ENCODE results near the gene DUSP18. TPM values are rescaled to one million over a fixed set of nuclear protein-coding genes. Genes with fewer than 3 reads are reported as not detected.
"Not testable (repeated sequence)": the region's sequence is repeated elsewhere in the genome, so short reads cannot be mapped to it uniquely, and the experiment has no call there.

DUSP18 gene
- total and polyA plus RNA-seq, 2 of the 13 experiments (the other 11 are each of a cell fraction or from before 2014, with no cell fraction given), result 1.4 to 2.3 TPM

DNA sequence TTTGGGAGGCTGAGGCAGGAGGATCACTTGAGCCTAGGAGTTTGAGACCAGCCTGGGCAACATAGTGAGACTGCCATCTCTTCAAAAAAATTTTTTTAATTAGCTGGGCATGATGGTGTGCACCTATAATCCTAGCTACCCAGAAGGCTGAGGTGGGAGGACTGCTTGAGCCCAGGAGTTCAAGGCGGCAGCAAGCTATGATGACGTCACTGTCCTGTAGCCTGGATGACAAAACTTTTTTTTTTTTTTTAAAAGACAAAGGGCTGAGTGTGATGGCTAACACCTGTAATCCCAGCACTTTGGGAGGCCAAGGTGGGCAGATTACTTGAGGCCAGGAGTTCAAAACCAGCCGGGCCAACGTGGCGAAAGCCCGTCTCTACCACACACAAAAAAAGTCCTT lies 47.8 kb downstream of the DUSP18 start:
- 61% methylated on average over 6 of the region's 6 CpGs for WGBS (ENCODE audit: low lambda C conversion rate)
- BruUV-seq (replicated peaks); in situ Hi-C loops (cut with HindIII; ENCODE audit: extremely low pct_ligation_motif_present, low pct_unique_long_range_greater_than_20kb): not testable (repeated sequence)

DNA sequence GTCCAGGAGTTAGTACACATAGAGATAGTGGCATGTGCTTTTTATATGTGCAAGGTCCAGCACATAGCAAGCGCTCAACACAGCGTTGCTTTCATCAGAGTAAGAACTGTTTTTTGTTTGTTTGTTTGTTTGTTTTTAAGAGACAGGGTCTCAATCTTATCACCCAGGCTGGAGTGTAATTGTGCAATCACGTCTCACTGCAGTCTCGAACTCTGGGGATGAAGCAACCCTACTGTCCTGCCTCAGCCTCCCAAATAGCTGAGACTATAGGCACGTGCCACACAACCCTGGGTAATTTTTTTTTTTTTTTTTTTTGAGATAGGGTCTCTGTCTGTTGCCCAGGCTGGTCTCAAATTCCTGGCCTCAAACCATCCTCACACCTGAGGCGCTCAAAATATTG lies 49.9 kb downstream of the DUSP18 start:
- CTCF ChIA-PET (ENCODE audit: low intra/inter-chr PET ratio, low total read pairs), result no interaction called here
- no TSS peak for BruUV-seq (replicated peaks)
- Histone ChIP-seq H3K9me3 (ENCODE audit: low read length) (no peaks in the 10 kb centered on the region), H3K4me3 (replicated peaks in 1 of 3; ENCODE audit: insufficient read depth in 1 of 3, low read depth in 2 of 3, low read length in 3 of 3) (no peak overlapping the region), H3K36me3 (replicated peaks in 1 of 2; ENCODE audit: control insufficient read depth in 1 of 2, insufficient read depth in 2 of 2, low read length in 2 of 2) (no peaks in the 10 kb centered on the region), H4K20me1 (ENCODE audit: insufficient read depth, low read length) (no peaks in the 10 kb centered on the region), H3K27me3 (ENCODE audit: control insufficient read depth in 1 of 2, insufficient read depth in 2 of 2, low read length in 2 of 2) (peaks cover 0 to 4% of the 10 kb centered on the region in 2 experiments; a peak in 2 of 5 replicates), H2AFZ (ENCODE audit: low read length) (no peak overlapping the region), H3K79me2 (ENCODE audit: insufficient read depth, low read length) (no peaks in the 10 kb centered on the region), H3K27ac (ENCODE audit: extremely low read length, insufficient read depth, low read length) (no peak overlapping the region), H3K4me1 (ENCODE audit: insufficient read depth, low read length) (peaks cover 17% of the 10 kb centered on the region), H3K4me2 (ENCODE audit: low read depth, low read length) (no peak overlapping the region), H3K9ac (ENCODE audit: insufficient read depth, low read depth, low read length) (no peak overlapping the region)
- WGBS (ENCODE audit: low lambda C conversion rate), result 20% methylated on average over 6 of the region's 6 CpGs
- ATAC-seq (peak; percentile 53), DNase-seq (ENCODE audit: low spot score) (no peak), FAIRE-seq (no peak)
- intact Hi-C loops (cut with micrococcal nuclease; ENCODE audit: unreplicated experiment), result no loop called here
- POLR2A ChIA-PET, result no interaction called here
- in situ Hi-C loops (cut with HindIII; ENCODE audit: extremely low pct_ligation_motif_present, low pct_unique_long_range_greater_than_20kb), result no loop called here
- peak; percentile 67; the same call in 1 of the 2 replicates for TF ChIP-seq CEBPB (IDR thresholded peaks at IDR 0.05; ENCODE audit: borderline replicate concordance, low read depth, low read length)
- TF ChIP-seq, protein P1, sequence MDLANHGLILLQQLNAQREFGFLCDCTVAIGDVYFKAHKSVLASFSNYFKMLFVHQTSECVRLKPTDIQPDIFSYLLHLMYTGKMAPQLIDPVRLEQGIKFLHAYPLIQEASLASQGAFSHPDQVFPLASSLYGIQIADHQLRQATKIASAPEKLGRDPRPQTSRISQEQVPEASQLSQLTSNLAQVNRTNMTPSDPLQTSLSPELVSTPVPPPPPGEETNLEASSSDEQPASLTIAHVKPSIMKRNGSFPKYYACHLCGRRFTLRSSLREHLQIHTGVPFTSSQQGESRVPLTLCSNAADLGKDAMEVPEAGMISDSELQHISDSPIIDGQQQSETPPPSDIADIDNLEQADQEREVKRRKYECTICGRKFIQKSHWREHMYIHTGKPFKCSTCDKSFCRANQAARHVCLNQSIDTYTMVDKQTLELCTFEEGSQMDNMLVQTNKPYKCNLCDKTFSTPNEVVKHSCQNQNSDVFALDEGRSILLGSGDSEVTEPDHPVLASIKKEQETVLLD (CRISPR knock-in tag; IDR thresholded peaks at IDR 0.05; ENCODE audit: low read depth), result no peak
- TF ChIP-seq CEBPG (CRISPR knock-in tag; IDR thresholded peaks at IDR 0.05), result peak; percentile 33; the same call in 1 of the 2 replicates
- TF ChIP-seq, protein P2, sequence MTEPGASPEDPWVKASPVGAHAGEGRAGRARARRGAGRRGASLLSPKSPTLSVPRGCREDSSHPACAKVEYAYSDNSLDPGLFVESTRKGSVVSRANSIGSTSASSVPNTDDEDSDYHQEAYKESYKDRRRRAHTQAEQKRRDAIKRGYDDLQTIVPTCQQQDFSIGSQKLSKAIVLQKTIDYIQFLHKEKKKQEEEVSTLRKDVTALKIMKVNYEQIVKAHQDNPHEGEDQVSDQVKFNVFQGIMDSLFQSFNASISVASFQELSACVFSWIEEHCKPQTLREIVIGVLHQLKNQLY (CRISPR knock-in tag; IDR thresholded peaks at IDR 0.05), result no peak

More for the DNA sequence above, 47.8 kb downstream of the DUSP18 start:
- ATAC-seq; H3K79me2 ChIP-seq (ENCODE audit: insufficient read depth, low read length); H3K4me2 ChIP-seq (ENCODE audit: low read depth, low read length); H3K4me3 ChIP-seq (replicated peaks in 1 of 3; ENCODE audit: insufficient read depth in 1 of 3, low read depth in 2 of 3, low read length in 3 of 3); H3K27ac ChIP-seq (ENCODE audit: extremely low read length, insufficient read depth, low read length); H3K9ac ChIP-seq (ENCODE audit: insufficient read depth, low read depth, low read length); H3K36me3 ChIP-seq (replicated peaks in 1 of 2; ENCODE audit: control insufficient read depth in 1 of 2, insufficient read depth in 2 of 2, low read length in 2 of 2); H3K27me3 ChIP-seq (ENCODE audit: control insufficient read depth in 1 of 2, insufficient read depth in 2 of 2, low read length in 2 of 2); POLR2A ChIA-PET; H3K9me3 ChIP-seq (ENCODE audit: low read length); DNase-seq (ENCODE audit: low spot score); CTCF ChIA-PET (ENCODE audit: low intra/inter-chr PET ratio, low total read pairs); intact Hi-C loops (cut with micrococcal nuclease; ENCODE audit: unreplicated experiment); H2AFZ ChIP-seq (ENCODE audit: low read length); H4K20me1 ChIP-seq (ENCODE audit: insufficient read depth, low read length); FAIRE-seq; TF ChIP-seq ATF7, CREB1 (CRISPR knock-in tag; IDR thresholded peaks at IDR 0.05): not testable (repeated sequence)
- peaks cover 17% of the 10 kb centered on the region for H3K4me1 ChIP-seq (ENCODE audit: insufficient read depth, low read length)
- peak; percentile 96 for TF ChIP-seq ATF7 (IDR thresholded peaks at IDR 0.05)
- peak; percentile 96 for TF ChIP-seq CREB1 (IDR thresholded peaks at IDR 0.05)
